DMS79 (cell line): ENCODE data around the gene BHLHA15.

ENCODE experiments used
- DNase-seq: peaks from one replicate; lab custom pipeline; 2025; lab: John Stamatoyannopoulos, UW

Gene BHLHA15

DNA sequence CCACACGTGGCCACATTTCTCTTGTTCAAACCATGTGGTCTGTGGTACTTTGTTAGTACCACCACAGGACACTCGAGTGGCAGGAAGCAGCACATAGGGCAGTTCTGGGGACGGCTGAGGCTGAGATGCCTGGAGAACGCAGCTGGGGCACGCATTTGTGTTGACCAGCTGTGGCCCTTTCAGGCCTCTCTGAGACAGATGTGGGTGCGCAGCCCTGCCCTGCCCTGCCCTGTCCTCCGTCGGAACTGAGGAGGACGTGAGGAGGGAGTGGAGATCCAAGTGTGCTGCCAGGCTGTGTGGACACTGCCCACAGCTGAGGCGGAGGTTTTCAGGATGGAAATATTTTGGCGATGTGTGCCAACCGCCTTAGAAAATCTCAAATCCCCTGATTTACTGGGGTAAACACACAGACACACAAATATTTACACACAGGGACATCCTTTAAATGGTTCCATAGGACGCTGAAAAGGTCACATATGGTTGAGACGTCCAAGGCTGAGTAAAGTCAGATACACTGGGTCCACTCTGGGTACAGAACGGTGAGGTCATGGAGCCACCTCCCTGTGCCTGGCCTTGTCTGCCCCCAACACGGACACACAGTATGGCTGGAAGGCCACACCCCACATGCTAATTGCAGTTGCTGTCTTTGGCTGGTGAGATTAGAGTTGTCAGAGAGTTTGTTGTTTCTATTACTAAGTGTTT is 14.8 kb downstream of the BHLHA15 start:
- DNase-seq = no peak

- no peak for DNase-seq
These were observed 16.7 kb downstream of the BHLHA15 start for GRCh38 chr7:98227939-98228338.

- DNase-seq = no peak
These were observed 17.6 kb downstream of the BHLHA15 start for GRCh38 chr7:98228801-98229200.

- DNase-seq = no peak
These were observed 18.2 kb downstream of the BHLHA15 start for GRCh38 chr7:98229441-98229840.

DNA sequence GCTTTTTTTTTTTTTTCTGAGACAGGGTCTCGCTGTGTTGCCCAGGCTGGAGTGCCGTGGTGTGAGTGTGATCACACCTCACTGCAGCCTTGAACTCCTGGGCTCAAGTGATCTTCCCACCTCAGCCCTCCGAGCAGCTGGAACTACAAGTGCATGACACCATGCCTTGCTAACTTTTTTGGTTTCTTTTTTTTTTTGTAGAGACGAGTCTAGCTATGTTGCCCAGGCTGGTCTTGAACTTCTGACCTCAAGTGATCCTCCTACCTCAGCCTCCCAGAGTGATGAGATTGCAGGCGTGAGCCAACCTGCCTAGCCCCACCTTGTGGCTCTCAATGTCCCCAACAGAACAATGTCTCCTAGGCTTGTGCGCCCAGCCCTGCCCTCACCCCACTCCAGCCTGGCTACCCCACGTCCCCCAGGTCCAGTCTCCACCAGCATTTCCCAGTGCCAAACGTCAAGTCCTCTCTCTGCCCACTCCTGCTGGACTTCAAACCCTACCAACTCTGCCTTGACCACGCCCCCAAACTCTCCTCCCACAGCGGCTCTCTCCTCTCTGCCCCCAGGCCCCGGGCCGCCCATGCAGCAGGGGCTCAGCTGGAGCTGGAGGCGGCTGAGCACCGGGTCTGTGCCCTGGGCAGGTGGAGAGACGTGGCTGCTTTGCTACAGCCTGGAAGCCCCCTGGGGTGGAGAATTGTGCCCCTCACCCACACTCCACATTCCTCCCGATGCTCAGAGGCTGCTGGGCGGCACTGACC is 18.9 kb downstream of the BHLHA15 start:
- no peak for DNase-seq

DNA sequence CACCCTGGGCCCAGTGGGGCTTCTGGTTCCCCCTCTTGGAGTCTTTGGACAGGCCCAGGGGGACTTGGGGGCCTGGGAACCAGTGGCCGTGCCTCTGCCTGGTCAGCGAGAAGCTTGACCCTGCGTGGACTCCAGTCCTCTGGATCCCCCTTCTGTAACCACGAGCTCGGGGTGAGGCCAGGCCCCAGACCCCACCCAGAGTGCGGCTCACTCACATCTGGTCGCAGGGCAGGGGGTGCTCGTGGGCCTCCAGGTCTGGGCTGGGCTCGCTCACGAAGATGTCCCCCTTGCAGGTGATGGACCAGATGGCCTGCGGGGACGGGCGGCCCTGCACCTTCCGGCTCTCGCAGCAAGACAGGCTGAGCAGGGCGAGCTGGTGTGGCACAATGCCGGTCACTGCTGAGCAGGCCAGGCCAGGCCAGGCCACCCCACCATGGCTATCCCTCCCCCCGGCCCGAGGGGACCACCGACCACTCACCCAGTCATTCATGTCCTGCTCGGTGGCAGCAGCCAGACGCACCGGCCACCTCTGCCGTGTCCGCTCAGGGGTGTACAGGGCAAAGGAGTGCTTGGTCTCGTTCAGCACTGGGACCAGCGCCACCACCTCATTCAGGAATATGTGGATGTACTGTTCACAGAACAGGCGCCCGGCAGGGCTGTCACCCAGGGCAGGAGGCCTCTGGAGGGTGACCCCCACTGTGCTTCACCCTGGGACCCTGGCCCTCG is 19.7 kb downstream of the BHLHA15 start:
- no peak for DNase-seq

- no peak for DNase-seq
These were observed 20.4 kb downstream of the BHLHA15 start for GRCh38 chr7:98231493-98232262.

DNA sequence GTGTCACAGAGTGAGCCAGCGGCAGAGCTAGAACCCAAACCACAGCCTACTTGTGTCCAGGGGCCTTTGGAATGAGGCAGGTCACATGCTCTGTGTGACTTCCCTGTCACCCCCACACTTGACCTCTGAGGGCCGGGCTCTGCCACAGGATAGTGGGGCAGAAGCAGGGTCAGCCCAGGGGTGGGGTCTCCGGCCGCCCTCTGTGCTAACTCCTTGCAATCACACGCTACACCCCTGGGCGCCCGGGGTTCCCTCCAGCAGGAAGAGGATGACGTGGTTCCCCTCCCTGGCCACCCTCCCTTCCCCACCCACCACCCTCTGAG is 21.0 kb downstream of the BHLHA15 start:
- no peak for DNase-seq

DNA sequence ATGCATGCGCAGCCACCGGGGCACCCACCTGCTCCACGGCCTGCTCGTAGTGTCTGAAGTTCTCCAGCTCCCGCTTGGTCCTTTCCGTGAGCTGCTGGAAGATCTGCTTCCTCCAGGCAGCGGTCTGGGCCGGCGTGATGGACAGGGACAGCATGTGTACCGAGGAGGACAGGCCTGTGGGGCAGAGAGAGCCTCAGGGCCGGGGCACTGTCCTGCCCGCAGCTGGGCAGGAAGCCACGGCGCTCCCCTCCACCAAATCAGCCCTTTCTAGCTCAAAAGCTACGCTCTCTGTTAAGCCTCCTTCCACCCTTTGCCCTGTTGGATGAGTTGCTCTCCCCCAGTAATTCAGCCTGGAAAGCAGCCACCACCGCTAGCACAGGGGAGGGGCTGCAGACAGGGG is 21.6 kb downstream of the BHLHA15 start:
- DNase-seq = no peak

DNA sequence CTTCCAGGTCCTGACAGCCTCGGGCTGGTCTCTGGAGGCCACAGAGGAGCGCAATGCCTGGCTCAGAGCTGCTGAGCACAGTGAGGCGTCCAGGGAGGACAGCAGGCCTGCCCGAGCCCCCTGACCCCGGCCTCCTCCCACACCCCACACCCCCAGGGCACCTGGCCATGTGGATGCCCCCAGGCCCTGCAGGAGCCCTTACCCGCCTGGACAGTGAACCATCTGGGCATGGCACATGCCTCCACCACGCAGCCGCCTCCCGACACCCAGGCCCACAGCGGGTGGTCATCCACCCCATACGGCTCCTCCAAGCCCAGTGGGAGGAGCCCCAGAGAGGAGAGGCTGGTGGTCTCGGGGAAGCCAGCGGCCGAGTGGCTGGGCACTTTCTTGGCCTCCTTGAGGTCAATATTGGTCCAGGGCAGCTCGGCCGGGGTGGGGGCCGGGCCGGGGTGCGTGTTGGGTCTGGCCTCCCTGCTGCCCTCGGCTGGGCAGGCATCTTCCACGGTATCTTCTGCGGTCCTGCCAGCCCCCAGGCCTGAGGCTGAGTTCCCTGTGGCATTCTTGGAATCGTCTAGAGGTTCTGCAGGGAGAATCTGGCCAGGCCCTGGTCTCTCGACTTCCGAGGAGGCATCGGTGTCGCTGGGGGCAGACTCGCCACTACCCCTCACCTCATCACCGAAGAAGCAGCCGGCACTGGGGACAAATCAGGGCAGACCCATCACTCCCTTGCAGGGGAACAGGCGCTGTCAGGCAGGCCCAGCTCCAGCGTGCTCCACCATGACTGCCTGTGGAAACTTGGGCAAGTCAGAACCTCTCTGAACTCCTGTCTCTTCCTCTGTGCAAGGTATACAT is 22.2 kb downstream of the BHLHA15 start:
- no peak for DNase-seq

DNA sequence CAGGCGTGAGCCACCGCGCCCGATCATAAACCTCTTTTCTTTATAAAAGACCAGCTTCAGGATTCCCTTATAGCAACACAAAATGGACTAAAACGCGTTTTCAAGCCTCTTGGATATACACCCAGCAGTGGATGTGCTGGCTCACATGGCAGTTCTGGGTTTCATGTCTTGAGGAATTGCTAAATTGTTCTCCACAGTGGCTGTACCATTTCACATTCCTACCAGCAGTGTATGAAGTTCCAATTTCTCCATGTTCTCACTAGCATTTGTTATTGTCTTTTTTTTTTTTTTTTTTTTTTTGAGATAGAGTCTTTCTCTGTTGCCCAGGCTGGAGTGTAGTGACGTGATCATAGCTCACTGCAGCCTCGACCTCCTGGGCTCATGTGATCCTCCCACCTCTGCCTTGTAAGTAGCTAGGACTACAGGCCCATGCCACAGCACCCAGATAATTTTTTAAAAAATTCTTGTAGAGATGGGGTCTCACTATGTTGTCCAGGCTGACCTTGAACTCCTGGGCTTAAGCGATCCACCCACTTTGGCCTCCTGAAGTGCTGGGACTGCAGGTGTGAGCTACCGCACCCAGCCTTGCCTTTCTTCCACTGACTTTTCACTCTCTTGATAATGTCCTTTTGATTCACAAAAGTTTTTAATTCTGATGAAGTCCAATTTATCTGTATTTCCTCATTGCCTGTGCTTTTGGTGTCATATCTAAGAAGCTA is 23.3 kb downstream of the BHLHA15 start:
- no peak for DNase-seq

GRCh38 chr7:98235901-98236300 is 24.7 kb downstream of the BHLHA15 start:
- no peak for DNase-seq

- no peak for DNase-seq
These were observed 25.3 kb downstream of the BHLHA15 start for GRCh38 chr7:98236355-98237185.

DNA sequence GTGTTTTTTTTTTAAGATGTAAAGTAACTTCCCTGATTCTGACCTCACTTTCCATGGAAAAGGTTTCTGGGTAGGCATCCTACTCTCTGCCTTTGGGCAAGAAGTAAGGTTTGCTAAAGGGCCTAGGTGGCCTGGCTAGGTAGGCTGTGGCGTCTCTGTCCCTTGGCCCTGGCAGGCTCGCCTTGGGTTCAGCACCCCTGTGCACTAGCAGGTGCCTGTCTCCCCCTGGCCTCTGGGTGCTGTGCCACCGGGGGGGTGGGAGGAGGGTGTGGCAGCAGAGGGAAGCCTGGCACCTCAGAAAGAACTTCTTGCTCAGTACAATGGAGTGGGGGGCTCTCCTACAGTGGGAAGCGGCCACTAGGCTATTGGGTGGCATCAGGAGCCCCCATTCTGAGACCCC is 26.8 kb downstream of the BHLHA15 start:
- no peak for DNase-seq

DNA sequence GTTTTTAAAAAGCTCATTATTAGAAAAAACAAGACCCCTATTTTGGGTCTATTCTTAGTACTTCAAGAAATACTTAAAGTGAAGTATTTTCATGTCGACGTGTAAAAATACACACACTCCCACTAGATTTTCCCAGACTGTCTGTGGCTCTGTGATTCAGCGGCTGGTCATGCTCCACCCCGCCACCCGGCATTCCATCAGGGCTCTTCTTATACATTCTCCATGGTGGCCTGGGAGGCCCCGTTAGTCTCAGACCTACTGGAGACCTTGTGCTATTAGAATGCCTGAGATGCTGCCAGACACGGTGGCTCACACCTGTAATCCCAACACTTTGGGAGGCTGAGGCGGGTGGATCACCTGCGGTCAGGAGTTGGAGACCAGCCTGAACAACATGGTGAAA is 27.7 kb downstream of the BHLHA15 start:
- DNase-seq = no peak

GRCh38 chr7:98240961-98241673 is 29.9 kb downstream of the BHLHA15 start:
- no peak for DNase-seq

- DNase-seq = no peak
These were observed 30.5 kb downstream of the BHLHA15 start for GRCh38 chr7:98241674-98242241.

DNA sequence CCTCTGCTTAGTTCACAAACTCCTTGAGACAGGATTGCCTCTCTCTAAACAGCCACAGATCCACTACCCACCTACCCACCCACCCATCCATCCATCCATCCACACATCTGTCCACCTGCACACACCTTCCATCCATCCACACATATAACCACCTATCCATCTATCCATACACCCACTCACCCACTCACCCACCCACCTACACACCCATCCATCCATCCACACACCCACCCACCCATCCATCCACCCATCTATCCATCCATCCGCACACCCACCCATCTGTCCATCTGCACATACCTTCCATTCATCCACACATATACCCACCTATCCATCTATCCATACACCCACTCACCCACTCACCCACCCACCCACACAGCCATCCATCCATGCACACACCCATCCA is 31.1 kb downstream of the BHLHA15 start:
- DNase-seq = no peak

DNA sequence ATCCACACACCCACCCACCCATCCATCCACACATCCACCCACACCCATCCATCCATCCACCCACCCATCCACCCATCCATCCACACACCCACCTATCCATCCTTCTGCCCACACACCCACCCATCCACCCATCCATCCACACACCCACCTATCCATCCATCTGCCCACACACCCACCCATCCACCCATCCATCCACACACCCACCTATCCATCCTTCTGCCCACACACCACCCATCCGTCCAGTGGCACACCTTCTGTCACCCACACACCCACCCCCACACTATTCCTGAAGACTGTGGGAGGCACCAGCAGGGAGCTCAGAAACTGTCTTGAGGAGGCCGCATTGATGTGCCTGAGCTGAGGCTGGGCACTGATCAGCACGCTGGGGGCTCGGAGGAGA is 31.7 kb downstream of the BHLHA15 start:
- DNase-seq = no peak
